WI38 (cell line): ENCODE data around the gene GMCL2.

ENCODE experiments used
- H3K4me3 ChIP-seq: 2 replicates; pipeline ENCODE4 v1.5.1; 2011; ENCODE audit warnings: low read depth, mild to moderate bottlenecking, control low read depth, low read length
- CTCF ChIP-seq: IDR thresholded peaks from 2 replicates; pipeline ENCODE4 v1.5.1; 2012; ENCODE audit warnings: low read depth, mild to moderate bottlenecking, control low read depth, low read length

GMCL2 gene

DNA sequence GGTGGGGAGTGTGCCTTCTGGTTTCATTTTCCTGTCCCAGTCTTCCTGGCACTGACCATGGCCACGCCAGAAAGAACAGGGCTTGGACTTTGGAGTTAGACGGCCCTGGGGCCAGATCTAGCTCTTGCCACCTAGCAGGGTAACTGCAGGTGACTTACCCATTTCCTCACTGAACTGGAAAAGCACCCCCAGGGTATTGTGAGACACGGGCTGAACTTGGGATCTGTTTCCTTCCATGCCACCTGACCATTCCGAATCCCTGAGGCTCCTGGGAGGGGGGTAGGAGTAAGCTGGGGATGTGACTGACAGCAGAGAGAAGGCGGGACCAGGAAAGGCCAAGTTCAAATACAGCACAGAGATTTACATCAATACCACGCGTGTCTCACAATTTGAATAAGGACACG lies 26.6 kb upstream of the GMCL2 start:
- no peak for TF ChIP-seq CTCF
- no peak overlapping the region for H3K4me3 ChIP-seq

DNA sequence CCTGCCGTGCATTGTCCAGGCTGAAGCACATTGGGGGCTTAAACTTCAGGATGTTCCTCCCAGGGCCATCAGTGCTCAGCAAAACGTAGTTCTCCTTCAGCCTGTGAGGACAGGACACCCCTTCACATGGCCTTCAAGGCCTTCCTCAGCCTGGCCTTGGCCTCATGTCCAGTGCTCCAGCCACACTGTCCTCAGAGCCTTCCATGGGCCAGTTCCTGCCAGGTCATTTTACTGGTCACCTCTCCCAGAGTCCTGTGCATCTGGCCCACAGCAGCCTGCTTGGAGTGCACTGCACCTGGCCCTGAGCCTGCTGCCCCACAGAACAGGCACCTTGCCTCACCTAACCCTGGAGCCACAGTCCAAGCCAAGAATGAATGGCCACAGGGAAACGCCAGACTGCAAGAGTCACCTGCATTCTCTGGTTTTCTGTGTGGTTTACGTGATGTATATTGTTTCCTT lies 25.9 kb upstream of the GMCL2 start:
- TF ChIP-seq CTCF: no peak
- H3K4me3 ChIP-seq: no peak overlapping the region

- H3K4me3 ChIP-seq: no peak overlapping the region
Observed at GRCh38 chr5:178212241-178213002, 25.3 kb upstream of the GMCL2 start.

GRCh38 chr5:178211095-178212048 lies 24.2 kb upstream of the GMCL2 start:
- no peak for TF ChIP-seq CTCF

More at GRCh38 chr5:178212241-178213002, 25.3 kb upstream of the GMCL2 start:
- no peak for TF ChIP-seq CTCF

GRCh38 chr5:178210686-178211085 lies 23.5 kb upstream of the GMCL2 start:
- H3K4me3 ChIP-seq: no peak overlapping the region
- no peak for TF ChIP-seq CTCF

More at GRCh38 chr5:178211095-178212048, 24.2 kb upstream of the GMCL2 start:
- H3K4me3 ChIP-seq: no peak overlapping the region

GRCh38 chr5:178210073-178210535 lies 22.9 kb upstream of the GMCL2 start:
- no peak for TF ChIP-seq CTCF
- H3K4me3 ChIP-seq: no peak overlapping the region
